H1 (cell line): ENCODE data around the gene BABAM1. TPM values are rescaled to one million over a fixed set of nuclear protein-coding genes. Genes with fewer than 3 reads are reported as not detected.

Experiments
- CTCF ChIA-PET: fragments of 300-600 bp; sonication (Branson Sonifier 250); formaldehyde crosslinking; loops from one replicate; lab custom pipeline; 2021; ENCODE audit not compliant: partially characterized antibody; lab: Charles Lee
- POLR2A ChIA-PET: fragments of 300-600 bp; sonication (Branson Sonifier 250); formaldehyde crosslinking; loops from one replicate; lab custom pipeline; 2021; ENCODE audit warnings: inconsistent platforms; ENCODE audit not compliant: partially characterized antibody; lab: Charles Lee
- DNase-seq, 2 experiments: peaks; one replicate each; pipeline versions ENCODE4 v3.0.0 to v3.0.0-alpha.2; 2010 to 2022; ENCODE audit warnings: low spot score in 2 of 2, low read depth in 1 of 2, mixed read lengths in 1 of 2
- FAIRE-seq: peaks from 2 replicates; lab custom pipeline; 2011; peaks lifted over from hg19 to GRCh38; lab: Jason Lieb, UNC
- H2AFZ ChIP-seq: 2 replicates; pipeline ENCODE4 v1.8.1; 2012; ENCODE audit warnings: low read length, inconsistent platforms
- H2AK5ac ChIP-seq: 2 replicates; pipeline ENCODE4 v1.6.1; 2013; ENCODE audit warnings: low read depth, low read length
- H2BK120ac ChIP-seq: replicated peaks from 2 replicates; pipeline ENCODE3; 2013; ENCODE audit warnings: low read depth, low read length, inconsistent platforms
- H2BK12ac ChIP-seq: 2 replicates; pipeline ENCODE4 v1.6.1; 2013; ENCODE audit warnings: low read depth, low read length
- H2BK15ac ChIP-seq: 2 replicates; pipeline ENCODE4 v1.6.1; 2013; ENCODE audit warnings: low read length
- H2BK20ac ChIP-seq: 2 replicates; pipeline ENCODE4 v1.6.1; 2013; ENCODE audit warnings: low read length
- H2BK5ac ChIP-seq: 2 replicates; pipeline ENCODE4 v1.6.1; 2013; ENCODE audit warnings: low read depth, low read length
- H3K14ac ChIP-seq: 2 replicates; pipeline ENCODE4 v1.6.1; 2013; ENCODE audit warnings: inconsistent platforms; ENCODE audit not compliant: insufficient read length
- H3K18ac ChIP-seq: 2 replicates; pipeline ENCODE4 v1.6.1; 2013; ENCODE audit warnings: low read length; ENCODE audit errors: extremely low read depth
- H3K23ac ChIP-seq: 2 replicates; pipeline ENCODE4 v1.6.1; 2013; ENCODE audit warnings: inconsistent platforms; ENCODE audit not compliant: insufficient read length
- H3K23me2 ChIP-seq: 2 replicates; pipeline ENCODE4 v1.6.1; 2013; ENCODE audit warnings: low read depth, low read length
- H3K27ac ChIP-seq: 2 replicates; pipeline ENCODE4 v1.6.1; 2011; ENCODE audit warnings: low read depth, low read length, inconsistent platforms
- H3K27me3 ChIP-seq, 4 experiments: replicated peaks in 1 of 4; 1 replicate in 1 of 4; 2 replicates in 3 of 4; pipeline versions ENCODE4 v1.6.1 to v1.8.1; 2011 to 2013; ENCODE audit warnings: low read length in 3 of 4, mild to moderate bottlenecking in 3 of 4, inconsistent platforms in 2 of 4, mixed read lengths in 2 of 4, moderate library complexity in 1 of 4; ENCODE audit not compliant: control insufficient read depth in 3 of 4, insufficient read depth in 3 of 4; ENCODE audit errors: extremely low read depth in 1 of 4
- H3K36me3 ChIP-seq, 4 experiments: 2 replicates each; pipeline versions ENCODE4 v1.6.1 to v1.8.1; 2011 to 2013; ENCODE audit warnings: mild to moderate bottlenecking in 4 of 4, low read length in 3 of 4, moderate library complexity in 2 of 4, control low read depth in 1 of 4, inconsistent platforms in 1 of 4; ENCODE audit not compliant: insufficient read depth in 4 of 4, control insufficient read depth in 2 of 4
- H3K4ac ChIP-seq: replicated peaks from 2 replicates; pipeline ENCODE3; 2013; ENCODE audit warnings: low read length, low read depth, mixed read lengths, inconsistent platforms; ENCODE audit not compliant: insufficient read length
- H3K4me1 ChIP-seq, 4 experiments: replicated peaks in 1 of 4; 1 replicate in 1 of 4; 2 replicates in 3 of 4; pipeline versions ENCODE4 v1.6.1 to v1.8.1; 2011 to 2013; ENCODE audit warnings: low read length in 3 of 4, inconsistent platforms in 2 of 4, mixed read lengths in 1 of 4; ENCODE audit not compliant: insufficient read depth in 4 of 4, control insufficient read depth in 3 of 4
- H3K4me2 ChIP-seq, 2 experiments: 2 replicates each; pipeline versions ENCODE4 v1.6.1 to v1.8.1; 2011 to 2013; ENCODE audit warnings: low read depth in 2 of 2, low read length in 2 of 2, control low read depth in 1 of 2, inconsistent platforms in 1 of 2, mild to moderate bottlenecking in 1 of 2; ENCODE audit not compliant: insufficient read depth in 1 of 2
- H3K4me3 ChIP-seq, 4 experiments: fragments of 200-600, 300-600 bp in 1 of 4; sonication (generic), shearing (Covaris generic), sonication (Bioruptor Twin) in 1 of 4; 2 replicates each; pipeline versions ENCODE4 v1.5.1 to v1.8.1; 2011 to 2016; ENCODE audit warnings: low read length in 4 of 4, low read depth in 3 of 4, control low read depth in 2 of 4, inconsistent platforms in 2 of 4, mild to moderate bottlenecking in 2 of 4, mixed read lengths in 1 of 4, moderate library complexity in 1 of 4; ENCODE audit not compliant: insufficient read depth in 2 of 4; ENCODE audit errors: extremely low read depth in 1 of 4
- H3K56ac ChIP-seq: replicated peaks from 2 replicates; pipeline ENCODE3; 2013; ENCODE audit warnings: low read depth, mild to moderate bottlenecking, mixed read lengths, low read length, inconsistent platforms; ENCODE audit not compliant: insufficient read length
- H3K79me1 ChIP-seq: 2 replicates; pipeline ENCODE4 v1.6.1; 2013; ENCODE audit warnings: low read depth, low read length, control low read depth
- H3K79me2 ChIP-seq, 2 experiments: 2 replicates each; pipeline versions ENCODE4 v1.6.1 to v1.8.1; 2012 to 2013; ENCODE audit warnings: low read length in 2 of 2, mild to moderate bottlenecking in 2 of 2, inconsistent platforms in 1 of 2; ENCODE audit not compliant: insufficient read depth in 2 of 2, control insufficient read depth in 1 of 2
- H3K9ac ChIP-seq, 4 experiments: replicated peaks in 1 of 4; 1 replicate in 1 of 4; 2 replicates in 3 of 4; pipeline versions ENCODE4 v1.6.1 to v1.8.1; 2011 to 2013; ENCODE audit warnings: low read depth in 3 of 4, low read length in 3 of 4, control low read depth in 2 of 4, mild to moderate bottlenecking in 2 of 4, moderate library complexity in 2 of 4, inconsistent platforms in 1 of 4; ENCODE audit errors: extremely low read depth in 1 of 4
- H3K9me3 ChIP-seq, 2 experiments: 2 replicates each; pipeline versions ENCODE4 v1.6.1 to v1.8.1; 2012 to 2013; ENCODE audit warnings: mild to moderate bottlenecking in 2 of 2, moderate library complexity in 2 of 2, control low read depth in 1 of 2, inconsistent platforms in 1 of 2, low read depth in 1 of 2, low read length in 1 of 2, mixed read lengths in 1 of 2; ENCODE audit not compliant: insufficient read depth in 2 of 2
- H4K20me1 ChIP-seq, 2 experiments: replicated peaks in 1 of 2; 2 replicates each; pipeline versions ENCODE3 to v1.8.1; 2011 to 2013; ENCODE audit warnings: inconsistent platforms in 2 of 2, low read length in 2 of 2, mild to moderate bottlenecking in 1 of 2; ENCODE audit not compliant: insufficient read depth in 2 of 2, control insufficient read depth in 1 of 2
- H4K5ac ChIP-seq: 2 replicates; pipeline ENCODE4 v1.6.1; 2013; ENCODE audit warnings: low read length, low read depth, mixed read lengths, inconsistent platforms; ENCODE audit not compliant: insufficient read length
- H4K8ac ChIP-seq: 2 replicates; pipeline ENCODE4 v1.8.0; 2013; ENCODE audit warnings: mild to moderate bottlenecking, moderate library complexity, low read length, inconsistent platforms; ENCODE audit not compliant: insufficient read depth; ENCODE audit errors: extremely low read depth
- H4K91ac ChIP-seq: replicated peaks from 2 replicates; pipeline ENCODE3; 2013; ENCODE audit warnings: low read length, mixed read lengths, inconsistent platforms; ENCODE audit not compliant: insufficient read length
- CHD1 ChIP-seq: IDR thresholded peaks from 2 replicates; pipeline ENCODE4 v1.6.1; 2012; ENCODE audit warnings: low read depth, low read length, improper control_type of control experiment
- WGBS, 2 experiments: shearing (Covaris generic) in 1 of 2; methylation state at CpG; one replicate each; pipeline versions ENCODE4 v1.1.6 to v1.1.7; 2013 to 2015; ENCODE audit warnings: low lambda C conversion rate in 2 of 2, mixed read lengths in 2 of 2, inconsistent platforms in 1 of 2, low coverage in 1 of 2, missing lambda C conversion rate in 1 of 2; ENCODE audit not compliant: insufficient replicate concordance in 2 of 2, insufficient coverage in 1 of 2, insufficient read length in 1 of 2; ENCODE audit errors: extremely low coverage in 1 of 2, missing lambda C conversion rate in 1 of 2; 5-methylcytosine and 5-hydroxymethylcytosine counted together
- polyA plus RNA-seq, 7 experiments: library from polyadenylated mRNA; depleted of rRNA in 3 of 7; stranded (reverse) in 5 of 7; unstranded in 2 of 7; fragments of >200 nt in 5 of 7; fragments of 200-250 nt in 2 of 7; gene quantifications; 1 replicate in 5 of 7; 2 replicates in 1 of 7; 4 replicates in 1 of 7; pipeline versions ENCODE4 v1.2.1 to v1.2.3, GENCODE V29; 2011 to 2013; ENCODE audit warnings: missing spikeins in 2 of 7, mixed read lengths in 2 of 7
- total RNA-seq: library from RNA; stranded (reverse); fragmentation: NEBNext Ultra II Directional; extraction: Animal tissue kit (Norgen Biotek cat#: 25700); gene quantifications from 2 replicates; pipeline ENCODE4 v1.2.1, GENCODE V29; 2021

BABAM1 gene
- total and polyA plus RNA-seq, 2 of the 8 experiments (the other 6 are each of a cell fraction or from before 2014, with no cell fraction given) = 127 to 133 TPM

- TF ChIP-seq CHD1 = no peak
- no peak overlapping the region for H3K9ac ChIP-seq
- H3K79me1 ChIP-seq = no peaks in the 10 kb centered on the region; the same call in 1 of the 2 replicates
- peaks cover 0 to 1% of the 10 kb centered on the region in 2 experiments for H4K20me1 ChIP-seq
- H3K23ac ChIP-seq = no peak overlapping the region
- no peak overlapping the region for H2AK5ac ChIP-seq
- H2BK120ac ChIP-seq = no peak overlapping the region
- DNase-seq = no peak
- no peak overlapping the region for H4K91ac ChIP-seq
- no peak overlapping the region for H3K14ac ChIP-seq
- POLR2A ChIA-PET = interaction anchor here (0.9 to 1.6 kb wide), 5 partner anchors 20 to 71 kb away, joined by 3 to 5 read pairs (median 3); partner anchors contain the start of genes BABAM1, DDA1 and USE1
- H3K27ac ChIP-seq = no peak overlapping the region
- CTCF ChIA-PET = interaction anchor here (0.6 to 2.3 kb wide), 4 partner anchors 27 to 180 kb away, joined by 3 to 13 read pairs (median 4); no protein-coding TSS in a partner anchor
- H3K18ac ChIP-seq = no peak overlapping the region
- no peaks in the 10 kb centered on the region for H3K36me3 ChIP-seq
- no peak overlapping the region for H2BK20ac ChIP-seq
- no peak overlapping the region for H3K56ac ChIP-seq
- no peak overlapping the region for H3K4me3 ChIP-seq
- H3K27me3 ChIP-seq = peaks cover 0 to 3% (median 0%) of the 10 kb centered on the region in 4 experiments; a peak in 3 of 7 replicates
- no peak overlapping the region for H2BK12ac ChIP-seq
- no peak overlapping the region for H2AFZ ChIP-seq
- H3K23me2 ChIP-seq = no peaks in the 10 kb centered on the region; the same call in 1 of the 2 replicates
- WGBS, 2 experiments = 91% methylated on average over 9 of the region's 9 CpGs; no CpG with 5 or more reads in 1 of the 2 experiments
- H3K9me3 ChIP-seq = peaks cover 0 to 6% of the 10 kb centered on the region in 2 experiments; a peak in 1 of 4 replicates
- H3K4ac ChIP-seq = no peak overlapping the region
- no peaks in the 10 kb centered on the region; a peak in 2 of 7 replicates for H3K4me1 ChIP-seq
- no peak overlapping the region for H4K5ac ChIP-seq
- no peak overlapping the region for H2BK5ac ChIP-seq
- H3K4me2 ChIP-seq = no peak overlapping the region
- FAIRE-seq = no peak
- no peak overlapping the region for H4K8ac ChIP-seq
- H2BK15ac ChIP-seq = no peak overlapping the region
- H3K79me2 ChIP-seq = no peaks in the 10 kb centered on the region
Measured at GRCh38 chr19:17286752-17287151, 19.5 kb downstream of the BABAM1 start.
